GM23338 (cell line): Measurements from ENCODE around the gene HDAC10. TPM values are rescaled to one million over a fixed set of nuclear protein-coding genes. Genes with fewer than 3 reads are reported as not detected.

ENCODE experiments used
- ATAC-seq: fragments of 200-7000 bp; cut with Tn5 transposase; 3 replicates; pipeline ENCODE4 v1.9.1; 2020
- DNase-seq: peaks from one replicate; pipeline ENCODE4 v3.0.0-alpha.2; 2015; ENCODE audit warnings: low spot score
- H2AFZ ChIP-seq: fragments of 200-600 bp; sonication (generic); 2 replicates; pipeline ENCODE4 v1.8.0; 2016; ENCODE audit warnings: antibody characterized with exemption, mild to moderate bottlenecking, moderate library complexity
- H3F3A ChIP-seq: fragments of 200-600 bp; sonication (generic); replicated peaks from 2 replicates; pipeline ENCODE4 v1.8.0; 2017; ENCODE audit warnings: antibody characterized with exemption, mixed run types, low read depth
- H3K27ac ChIP-seq: fragments of 200-600 bp; sonication (generic); 2 replicates; pipeline ENCODE4 v1.6.1; 2016; ENCODE audit warnings: low read depth
- H3K27me3 ChIP-seq: fragments of 200-600 bp; sonication (generic); 2 replicates; pipeline ENCODE4 v1.8.0; 2016; ENCODE audit warnings: mild to moderate bottlenecking, mixed run types, moderate library complexity; ENCODE audit not compliant: insufficient read depth
- H3K36me3 ChIP-seq: fragments of 200-600 bp; sonication (generic); 2 replicates; pipeline ENCODE4 v1.8.0; 2016; ENCODE audit warnings: mild to moderate bottlenecking; ENCODE audit not compliant: insufficient read depth
- H3K4me1 ChIP-seq: fragments of 200-600 bp; sonication (generic); 2 replicates; pipeline ENCODE4 v1.8.0; 2016; ENCODE audit warnings: mild to moderate bottlenecking, moderate library complexity; ENCODE audit not compliant: insufficient read depth
- H3K4me2 ChIP-seq: fragments of 200-600 bp; sonication (generic); 2 replicates; pipeline ENCODE4 v1.7.1; 2017; ENCODE audit warnings: mixed run types
- H3K4me3 ChIP-seq: fragments of 200-600 bp; sonication (generic); 2 replicates; pipeline ENCODE4 v1.6.1; 2016; ENCODE audit warnings: mixed run types
- H3K79me2 ChIP-seq: fragments of 200-600 bp; sonication (generic); replicated peaks from 2 replicates; pipeline ENCODE4 v1.8.0; 2017; ENCODE audit warnings: mild to moderate bottlenecking; ENCODE audit not compliant: insufficient read depth
- H3K9me2 ChIP-seq: fragments of 200-600 bp; sonication (generic); 2 replicates; pipeline ENCODE4 v1.8.0; 2017; ENCODE audit not compliant: insufficient read depth
- H4K20me1 ChIP-seq: fragments of 200-600 bp; sonication (generic); replicated peaks from 2 replicates; pipeline ENCODE4 v1.8.0; 2017; ENCODE audit warnings: mild to moderate bottlenecking; ENCODE audit not compliant: insufficient read depth
- H3K27ac Mint-ChIP-seq: 2 replicates; pipeline ENCODE4 v1.8.0; 2020; ENCODE audit warnings: inconsistent platforms, mild to moderate bottlenecking, moderate library complexity, mixed read lengths
- H3K27me3 Mint-ChIP-seq: 3 replicates; pipeline ENCODE4 v1.8.0; 2022; ENCODE audit warnings: low read depth, mild to moderate bottlenecking, moderate library complexity, mixed read lengths, inconsistent platforms; ENCODE audit not compliant: insufficient read depth, poor library complexity
- H3K36me3 Mint-ChIP-seq: 3 replicates; pipeline ENCODE4 v1.8.0; 2021; ENCODE audit warnings: low read depth, mild to moderate bottlenecking, inconsistent platforms, moderate library complexity, mixed read lengths
- H3K4me1 Mint-ChIP-seq: 3 replicates; pipeline ENCODE4 v1.8.0; 2020; ENCODE audit warnings: mild to moderate bottlenecking, inconsistent platforms, mixed read lengths
- H3K4me3 Mint-ChIP-seq: 3 replicates; pipeline ENCODE4 v1.8.0; 2021; ENCODE audit warnings: moderate library complexity, mild to moderate bottlenecking, inconsistent platforms, mixed read lengths
- H3K9me3 Mint-ChIP-seq: 3 replicates; pipeline ENCODE4 v1.8.0; 2020; ENCODE audit warnings: moderate library complexity, mild to moderate bottlenecking, inconsistent platforms, mixed read lengths
- ZNF114 ChIP-seq: fragments of 250-450 bp; sonication (Bioruptor Pico); IDR thresholded peaks from 2 replicates; pipeline ENCODE4 v1.5.0; 2020; ENCODE audit warnings: mild to moderate bottlenecking, moderate library complexity
- ZNF462 ChIP-seq: fragments of 250-450 bp; sonication (Bioruptor Pico); IDR thresholded peaks from 2 replicates; pipeline ENCODE4 v1.5.0; 2020; ENCODE audit warnings: mild to moderate bottlenecking, moderate library complexity
- polyA plus RNA-seq: library from polyadenylated mRNA; unstranded; fragments of >200 nt; fragmentation: Nextera tagmentation; extraction: Ambion mirVana; gene quantifications from 2 replicates; pipeline ENCODE4 v1.2.1, GENCODE V29; 2016
- total RNA-seq: library from RNA; depleted of rRNA; stranded (reverse); fragments of >200 nt; shearing (Covaris generic); gene quantifications from 2 replicates; pipeline ENCODE4 v1.2.3, GENCODE V29; 2014
- TF ChIP-seq, protein P1 (sequence below), 2 experiments: fragments of 200-600 bp in 1 of 2; sonication (generic) in 1 of 2; conservative IDR thresholded peaks; 2 replicates each; pipeline versions ENCODE4 v1.5.1 to v1.6.1; 2016 to 2017; ENCODE audit warnings: antibody characterized with exemption in 2 of 2, low read depth in 2 of 2, mild to moderate bottlenecking in 2 of 2, moderate library complexity in 1 of 2

HDAC10 gene
- total and polyA plus RNA-seq, 2 experiments from 2014 or later = 4.1 to 41.9 TPM

DNA sequence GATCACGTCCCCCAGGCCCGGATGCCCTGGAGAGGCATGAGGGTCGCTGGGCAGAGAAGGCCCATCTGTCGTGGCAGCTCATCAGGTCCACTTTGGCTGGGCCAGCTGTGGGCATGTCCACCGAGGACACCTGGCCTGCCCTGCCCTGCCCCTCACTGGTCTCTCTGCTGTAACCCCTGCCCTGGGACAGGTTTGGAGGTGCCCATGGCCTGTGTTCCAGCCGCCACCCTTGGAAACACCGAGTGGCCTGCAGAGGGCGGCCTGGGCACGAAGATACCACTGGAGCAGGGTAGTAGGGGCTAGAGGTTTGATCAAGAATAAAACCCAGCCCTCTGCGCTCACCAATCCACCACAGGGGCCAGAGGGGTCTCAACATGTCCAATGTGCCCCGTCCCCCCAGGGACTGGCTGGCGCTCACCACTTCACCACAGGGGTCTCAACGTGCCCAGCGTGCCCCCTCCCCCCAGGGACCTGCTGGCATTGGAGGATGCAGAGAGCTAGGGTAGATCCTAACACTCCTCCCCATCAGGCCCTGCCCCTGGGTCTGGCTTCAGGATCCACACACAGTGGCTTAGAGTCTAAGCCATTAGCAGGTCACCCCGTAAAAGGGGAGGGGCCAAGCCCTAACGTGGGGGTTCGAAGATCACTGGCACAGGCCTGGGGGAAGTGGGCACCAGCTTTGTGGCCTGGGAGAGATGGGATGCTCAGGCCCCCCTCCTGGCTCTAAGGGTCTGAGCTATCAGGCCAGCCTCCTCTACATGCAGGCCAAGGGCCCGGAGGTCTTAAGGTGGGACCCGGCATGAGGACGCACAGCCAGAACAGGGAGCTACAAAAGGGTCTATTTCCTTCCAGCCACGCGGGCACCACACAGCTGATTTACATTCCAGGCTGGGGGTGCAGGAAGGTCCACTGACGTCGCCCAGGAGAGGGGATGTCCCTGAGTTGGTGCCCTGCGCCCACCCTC lies 1.3 kb upstream of the HDAC10 start:
- peak overlapping the region; percentile 86 for H3K4me3 ChIP-seq
- H3K4me2 ChIP-seq = peak overlapping the region; percentile 96
- Mint-ChIP-seq H3K9me3 (no peaks in the 10 kb centered on the region), H3K4me1 (peaks cover 7% of the 10 kb centered on the region), H3K27me3 (peaks cover 7% of the 10 kb centered on the region), H3K4me3 (peak overlapping the region; percentile 64; the same call in 2 of the 3 replicates), H3K27ac (no peak overlapping the region), H3K36me3 (peaks cover 1% of the 10 kb centered on the region; the same call in 2 of the 3 replicates)
- peaks cover 3% of the 10 kb centered on the region; the same call in 1 of the 2 replicates for H4K20me1 ChIP-seq
- H3K36me3 ChIP-seq = no peaks in the 10 kb centered on the region
- H3K9me2 ChIP-seq = no peaks in the 10 kb centered on the region
- TF ChIP-seq, protein P1, sequence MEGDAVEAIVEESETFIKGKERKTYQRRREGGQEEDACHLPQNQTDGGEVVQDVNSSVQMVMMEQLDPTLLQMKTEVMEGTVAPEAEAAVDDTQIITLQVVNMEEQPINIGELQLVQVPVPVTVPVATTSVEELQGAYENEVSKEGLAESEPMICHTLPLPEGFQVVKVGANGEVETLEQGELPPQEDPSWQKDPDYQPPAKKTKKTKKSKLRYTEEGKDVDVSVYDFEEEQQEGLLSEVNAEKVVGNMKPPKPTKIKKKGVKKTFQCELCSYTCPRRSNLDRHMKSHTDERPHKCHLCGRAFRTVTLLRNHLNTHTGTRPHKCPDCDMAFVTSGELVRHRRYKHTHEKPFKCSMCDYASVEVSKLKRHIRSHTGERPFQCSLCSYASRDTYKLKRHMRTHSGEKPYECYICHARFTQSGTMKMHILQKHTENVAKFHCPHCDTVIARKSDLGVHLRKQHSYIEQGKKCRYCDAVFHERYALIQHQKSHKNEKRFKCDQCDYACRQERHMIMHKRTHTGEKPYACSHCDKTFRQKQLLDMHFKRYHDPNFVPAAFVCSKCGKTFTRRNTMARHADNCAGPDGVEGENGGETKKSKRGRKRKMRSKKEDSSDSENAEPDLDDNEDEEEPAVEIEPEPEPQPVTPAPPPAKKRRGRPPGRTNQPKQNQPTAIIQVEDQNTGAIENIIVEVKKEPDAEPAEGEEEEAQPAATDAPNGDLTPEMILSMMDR (conservative IDR thresholded peaks at IDR 0.05; ENCODE audit: low read depth in 2 of 2) = peak; percentile 68 to 86
- no peak for TF ChIP-seq ZNF114 (CRISPR knock-in tag)
- TF ChIP-seq ZNF462 (CRISPR knock-in tag) = no peak
- H3K27ac ChIP-seq = no peak overlapping the region
- DNase-seq = peak; percentile 87
- H3K27me3 ChIP-seq = no peaks in the 10 kb centered on the region
- no peaks in the 10 kb centered on the region for H3K4me1 ChIP-seq
- peak; percentile 72 for ATAC-seq
- H3F3A ChIP-seq = peaks cover 4% of the 10 kb centered on the region; the same call in 1 of the 2 replicates
- peak overlapping the region; percentile 72; the same call in 1 of the 2 replicates for H2AFZ ChIP-seq
- no peaks in the 10 kb centered on the region for H3K79me2 ChIP-seq
